WI38 (cell line): ENCODE measurements around the gene FBXO36.
"Not testable (repeated sequence)": the region's sequence is repeated elsewhere in the genome, so short reads cannot be mapped to it uniquely, and the experiment has no call there.

Experiments
- H3K4me3 ChIP-seq: 2 replicates; pipeline ENCODE4 v1.5.1; 2011; ENCODE audit warnings: low read depth, mild to moderate bottlenecking, control low read depth, low read length
- CTCF ChIP-seq: IDR thresholded peaks from 2 replicates; pipeline ENCODE4 v1.5.1; 2012; ENCODE audit warnings: low read depth, mild to moderate bottlenecking, control low read depth, low read length

The FBXO36 gene

GRCh38 chr2:229945975-229946374 lies 23.7 kb downstream of the FBXO36 start:
- H3K4me3 ChIP-seq, result no peak overlapping the region
- TF ChIP-seq CTCF, result no peak

- H3K4me3 ChIP-seq, result no peak overlapping the region
- TF ChIP-seq CTCF, result no peak
Measured at GRCh38 chr2:229947544-229947943, 25.2 kb downstream of the FBXO36 start.

DNA sequence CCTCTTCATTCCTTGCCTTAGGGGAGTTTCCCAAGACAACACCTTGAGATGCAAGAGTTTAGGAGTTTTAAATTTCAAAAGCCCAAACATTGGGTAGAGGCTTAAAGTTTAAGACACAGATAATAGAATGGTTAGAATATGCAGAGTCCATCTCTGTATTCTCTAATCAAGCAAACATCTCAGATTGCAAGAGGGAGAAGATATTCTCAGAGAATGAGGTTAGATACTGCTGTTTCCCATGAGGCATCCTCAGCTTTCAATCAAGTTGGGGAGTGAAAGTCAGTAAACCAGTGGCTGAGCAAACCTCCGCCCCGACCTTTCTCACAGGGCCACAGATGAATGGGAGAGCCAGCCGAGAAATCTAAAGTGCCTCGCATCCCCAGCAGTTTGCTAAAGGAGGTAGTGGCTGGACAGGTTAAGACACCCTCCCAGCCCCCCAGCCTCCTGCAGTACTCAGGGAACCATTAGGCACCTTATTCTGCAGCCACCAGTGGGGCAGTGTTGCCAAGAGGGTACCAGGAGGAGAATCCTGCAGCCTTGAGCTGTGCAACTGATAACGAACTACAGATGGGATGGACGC lies 30.0 kb downstream of the FBXO36 start:
- no peak for TF ChIP-seq CTCF
- H3K4me3 ChIP-seq, result no peak overlapping the region

DNA sequence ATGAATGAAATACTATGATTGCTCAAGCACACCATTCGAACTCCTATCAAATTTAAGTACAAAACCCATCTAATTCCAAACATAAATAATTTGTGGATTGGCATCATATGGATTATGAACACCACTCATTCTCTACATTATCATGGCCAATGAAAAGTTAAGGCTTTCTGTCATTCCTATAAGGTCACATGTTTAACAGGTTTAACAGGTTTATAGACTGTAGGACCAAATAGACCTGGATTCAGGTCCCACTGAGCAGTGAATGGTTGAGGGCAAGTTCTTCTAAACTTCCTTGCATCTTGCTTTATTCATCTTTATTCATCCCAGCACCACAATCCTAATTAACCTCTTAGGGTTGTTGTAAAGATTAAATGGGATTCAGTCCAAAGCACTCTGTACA lies 33.4 kb downstream of the FBXO36 start:
- TF ChIP-seq CTCF, result no peak

DNA sequence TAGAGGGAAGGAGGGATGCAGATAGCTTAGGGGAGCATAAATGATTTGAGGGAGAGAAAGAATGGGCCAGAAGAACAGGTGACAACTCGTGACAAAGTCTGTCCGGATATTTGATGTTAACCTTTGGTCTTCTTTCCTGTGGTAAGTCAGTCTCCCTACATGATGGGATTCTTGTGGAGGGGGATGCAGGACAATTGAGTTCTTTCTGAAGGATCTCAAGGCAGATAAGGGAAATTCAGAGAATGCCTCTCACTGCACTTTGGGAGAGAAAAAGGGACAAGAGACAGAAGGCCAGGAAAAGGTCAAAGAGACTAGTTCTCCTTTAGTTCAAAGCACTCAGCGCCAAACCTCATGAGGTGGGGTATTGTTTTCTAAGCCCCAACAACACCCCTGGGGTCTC lies 34.2 kb downstream of the FBXO36 start:
- no peak overlapping the region for H3K4me3 ChIP-seq
- TF ChIP-seq CTCF, result no peak

More for the DNA sequence above, 33.4 kb downstream of the FBXO36 start:
- H3K4me3 ChIP-seq, result no peak overlapping the region

- H3K4me3 ChIP-seq, result not testable (repeated sequence)
Measured at GRCh38 chr2:229963596-229963995, 41.3 kb downstream of the FBXO36 start.

DNA sequence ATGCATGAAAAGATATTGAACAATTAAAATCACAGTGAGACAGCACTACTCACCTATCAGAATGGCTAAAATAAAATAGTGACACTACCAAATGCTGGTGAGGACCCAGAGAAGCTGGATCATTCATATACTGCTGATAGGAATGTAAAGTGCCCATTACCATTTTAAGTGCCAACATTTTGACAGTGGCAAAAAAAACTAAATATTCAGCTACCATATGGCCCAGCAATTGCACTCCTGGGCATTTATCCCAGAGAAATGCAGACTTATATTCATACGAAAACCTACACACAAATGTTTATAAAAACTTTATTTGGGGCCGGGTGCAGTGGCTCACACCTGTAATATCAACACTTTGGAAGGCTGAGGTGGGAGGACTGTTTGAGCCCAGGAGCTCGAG lies 47.6 kb downstream of the FBXO36 start:
- H3K4me3 ChIP-seq, result no peak overlapping the region
- TF ChIP-seq CTCF, result no peak

- H3K4me3 ChIP-seq, result no peak overlapping the region
- TF ChIP-seq CTCF, result no peak
Measured at GRCh38 chr2:229970406-229970805, 48.1 kb downstream of the FBXO36 start.
